Keratinocyte (primary cell): ENCODE measurements around the gene SERPINA1.

Experiments used
- EZH2 ChIP-seq: IDR thresholded peaks from one replicate; pipeline ENCODE4 v1.6.1; 2012; ENCODE audit warnings: inconsistent platforms, mild to moderate bottlenecking, low read length, moderate library complexity
- TF ChIP-seq, protein P1 (sequence below), 3 experiments: IDR thresholded peaks in 1 of 3; conservative IDR thresholded peaks in 1 of 3; optimal IDR thresholded peaks in 1 of 3; 2 replicates in 2 of 3; 3 replicates in 1 of 3; pipeline versions ENCODE3 to v1.5.1; 2011; ENCODE audit warnings: low read length in 3 of 3, mild to moderate bottlenecking in 3 of 3, moderate library complexity in 2 of 3, control low read depth in 1 of 3, inconsistent platforms in 1 of 3; ENCODE audit not compliant: insufficient read depth in 2 of 3; ENCODE audit errors: extremely low read depth in 1 of 3

DNA sequence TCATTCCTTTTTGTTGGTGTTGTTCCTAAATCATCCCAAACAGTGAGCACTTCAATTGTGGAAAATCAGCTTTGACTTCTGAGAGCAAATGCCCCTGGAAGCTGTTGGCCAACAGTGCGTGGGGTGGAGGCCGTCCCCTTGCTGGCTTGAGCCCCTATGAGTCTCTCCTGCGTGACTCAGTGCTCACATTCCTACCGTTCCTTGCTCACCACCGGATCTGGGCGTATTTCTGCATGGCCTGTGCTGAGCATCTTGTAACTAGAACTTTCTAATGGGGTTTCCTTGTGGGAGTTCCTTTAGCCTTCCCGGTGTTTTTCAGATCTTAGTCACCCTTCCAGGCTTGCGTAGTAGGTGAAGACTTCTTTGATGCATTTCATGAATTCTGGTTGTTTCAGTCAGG lies 14.7 kb downstream of the SERPINA1 start:
- TF ChIP-seq, protein P1, sequence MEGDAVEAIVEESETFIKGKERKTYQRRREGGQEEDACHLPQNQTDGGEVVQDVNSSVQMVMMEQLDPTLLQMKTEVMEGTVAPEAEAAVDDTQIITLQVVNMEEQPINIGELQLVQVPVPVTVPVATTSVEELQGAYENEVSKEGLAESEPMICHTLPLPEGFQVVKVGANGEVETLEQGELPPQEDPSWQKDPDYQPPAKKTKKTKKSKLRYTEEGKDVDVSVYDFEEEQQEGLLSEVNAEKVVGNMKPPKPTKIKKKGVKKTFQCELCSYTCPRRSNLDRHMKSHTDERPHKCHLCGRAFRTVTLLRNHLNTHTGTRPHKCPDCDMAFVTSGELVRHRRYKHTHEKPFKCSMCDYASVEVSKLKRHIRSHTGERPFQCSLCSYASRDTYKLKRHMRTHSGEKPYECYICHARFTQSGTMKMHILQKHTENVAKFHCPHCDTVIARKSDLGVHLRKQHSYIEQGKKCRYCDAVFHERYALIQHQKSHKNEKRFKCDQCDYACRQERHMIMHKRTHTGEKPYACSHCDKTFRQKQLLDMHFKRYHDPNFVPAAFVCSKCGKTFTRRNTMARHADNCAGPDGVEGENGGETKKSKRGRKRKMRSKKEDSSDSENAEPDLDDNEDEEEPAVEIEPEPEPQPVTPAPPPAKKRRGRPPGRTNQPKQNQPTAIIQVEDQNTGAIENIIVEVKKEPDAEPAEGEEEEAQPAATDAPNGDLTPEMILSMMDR (optimal IDR thresholded peaks at IDR 0.05 in 1 of 3, IDR thresholded peaks at IDR 0.05 in 1 of 3, conservative IDR thresholded peaks at IDR 0.05 in 1 of 3; ENCODE audit: extremely low read depth in 1 of 3, insufficient read depth in 2 of 3, low read length in 3 of 3) = no peak
- no peak for TF ChIP-seq EZH2
